NCI-H1048 (cell line): ENCODE results near the gene SCFD2.
A peak's percentile ranks its signal among the peaks of the same experiment; 100 is the strongest.
"Not testable (repeated sequence)": the region's sequence is repeated elsewhere in the genome, so short reads cannot be mapped to it uniquely, and the experiment has no call there.

Experiments
- DNase-seq: peaks from one replicate; lab custom pipeline; 2025; lab: John Stamatoyannopoulos, UW

The SCFD2 gene

DNA sequence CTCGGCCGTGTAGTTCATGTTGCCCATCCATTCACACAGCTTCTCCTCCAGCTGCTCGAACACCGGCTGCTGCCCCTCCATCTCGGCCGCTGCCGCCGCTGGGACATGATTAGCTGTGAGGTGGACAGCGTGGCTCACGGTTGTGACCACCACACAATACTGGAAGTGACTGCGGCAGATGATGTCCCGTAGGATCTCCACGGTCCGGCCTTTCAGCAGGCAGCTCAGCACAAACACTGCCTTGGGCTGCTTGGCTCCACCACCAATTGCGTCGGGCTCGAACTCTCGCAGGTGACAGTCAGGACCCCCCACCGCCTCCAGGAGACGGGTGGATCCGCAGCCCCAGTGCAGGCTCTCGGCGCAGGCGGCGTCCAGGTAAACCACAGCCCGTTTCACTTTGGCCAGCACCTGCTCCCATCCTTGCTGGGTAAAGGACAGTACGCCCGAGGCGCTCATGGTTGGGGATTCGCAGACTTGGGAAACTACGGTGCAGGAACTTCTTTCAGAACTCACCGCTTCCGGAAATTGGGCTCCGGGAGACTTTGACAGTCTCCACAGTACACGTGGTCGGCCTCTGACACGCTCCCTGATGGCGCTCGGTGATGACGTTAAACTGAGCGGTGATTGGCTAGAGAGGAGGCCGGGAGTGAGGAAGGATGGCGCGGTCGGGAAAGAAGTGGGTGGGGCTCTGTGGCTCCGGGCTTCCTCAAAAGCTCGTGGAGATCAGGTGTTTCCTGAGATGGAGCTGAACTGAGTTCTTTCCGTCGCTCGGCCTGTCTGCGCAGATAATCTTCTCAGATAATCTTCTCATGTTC is at the start of gene SCFD2:
TSS of gene SCFD2 (minus strand) at position 576 of the 815 bp plus-strand sequence.
- peak; percentile 88 for DNase-seq

DNA sequence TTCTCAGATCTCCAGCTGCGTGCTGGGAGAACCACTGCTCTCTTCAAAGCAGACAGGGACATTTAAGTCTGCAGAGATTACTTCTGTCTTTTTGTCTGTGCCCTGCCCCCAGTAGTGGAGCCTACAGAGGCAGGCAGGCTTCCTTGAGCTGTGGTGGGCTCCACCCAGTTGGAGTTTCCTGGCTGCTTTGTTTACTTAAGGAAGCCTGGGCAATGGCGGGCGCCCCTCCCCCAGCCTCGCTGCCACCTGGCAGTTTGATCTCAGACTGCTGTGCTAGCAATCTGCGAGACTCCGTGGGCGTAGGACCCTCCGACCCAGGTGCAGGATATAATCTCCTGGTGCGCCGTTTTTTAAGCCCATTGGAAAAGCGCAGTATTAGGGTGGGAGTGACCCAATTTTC is 43.6 kb upstream of the SCFD2 start:
- DNase-seq = not testable (repeated sequence)

DNA sequence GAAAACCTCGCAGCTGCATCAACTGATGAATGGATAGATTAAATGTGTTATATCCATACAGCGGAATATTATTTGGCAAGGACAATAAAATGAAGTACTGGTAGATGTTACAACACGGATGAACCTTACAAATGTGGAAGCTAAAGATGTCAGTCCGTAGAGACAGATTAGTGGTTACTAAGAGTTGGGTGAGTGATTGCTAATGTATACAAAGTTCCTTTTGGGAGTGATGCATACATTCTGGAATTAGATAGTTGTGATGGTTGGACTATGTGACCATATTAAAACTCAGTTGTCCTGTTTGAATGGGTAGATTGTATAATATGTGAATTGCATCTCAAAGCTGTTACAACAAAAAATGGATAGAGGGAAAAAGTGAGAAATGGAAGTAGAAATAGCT is 14.4 kb upstream of the SCFD2 start:
- DNase-seq = no peak

DNA sequence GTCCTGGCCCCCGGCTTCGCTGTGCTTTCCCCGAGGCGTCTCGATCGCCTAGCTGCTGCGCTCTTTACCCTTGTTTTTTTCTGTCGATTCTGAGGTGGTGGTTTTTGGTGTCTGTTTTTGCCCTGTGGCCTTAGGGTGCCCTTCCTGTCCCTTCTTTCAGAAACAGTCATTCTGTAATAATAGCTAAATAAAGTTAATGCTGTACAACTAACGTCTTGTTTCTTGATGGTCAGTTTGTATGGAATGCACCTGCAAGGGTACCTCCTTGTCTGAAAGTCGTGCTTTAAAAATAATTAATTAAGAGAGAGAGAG is 12.3 kb upstream of the SCFD2 start:
- no peak for DNase-seq

DNA sequence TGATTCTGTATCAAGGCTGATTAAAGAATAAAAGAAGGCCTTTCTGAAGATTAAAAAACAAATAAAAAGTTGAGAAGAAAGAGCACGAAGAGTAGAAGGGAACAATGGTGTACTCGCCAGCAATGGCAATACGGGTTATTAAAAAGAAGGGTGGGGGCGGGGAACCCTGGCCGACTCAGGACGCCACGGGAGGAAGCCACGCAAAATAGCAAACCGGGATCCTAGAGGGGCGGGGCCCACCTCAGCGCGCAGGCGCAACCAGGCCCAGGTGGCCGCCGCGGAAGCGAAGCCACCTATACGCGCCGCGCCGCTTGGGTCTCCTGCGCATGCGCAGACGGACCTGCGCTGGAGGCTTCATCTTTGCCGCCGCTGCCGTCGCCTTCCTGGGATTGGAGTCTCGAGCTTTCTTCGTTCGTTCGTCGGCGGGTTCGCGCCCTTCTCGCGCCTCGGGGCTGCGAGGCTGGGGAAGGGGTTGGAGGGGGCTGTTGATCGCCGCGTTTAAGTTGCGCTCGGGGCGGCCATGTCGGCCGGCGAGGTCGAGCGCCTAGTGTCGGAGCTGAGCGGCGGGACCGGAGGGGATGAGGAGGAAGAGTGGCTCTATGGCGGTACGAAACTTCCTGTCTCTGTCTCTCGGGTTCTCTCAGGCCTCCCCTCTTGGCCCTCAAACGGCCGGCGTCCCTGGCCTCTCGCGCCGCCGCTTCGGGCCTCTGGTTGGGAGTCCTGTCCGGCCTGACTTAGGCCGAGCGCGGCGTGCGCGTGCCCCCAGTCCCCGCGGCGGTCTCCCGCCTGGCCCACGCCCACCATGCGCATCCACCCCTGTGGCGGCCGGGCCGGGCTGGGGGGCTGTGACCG is 11.7 kb upstream of the SCFD2 start, which contains the start of gene FIP1L1:
TSS of gene FIP1L1 (plus strand) at position 323 of the 852 bp plus-strand sequence. CDS start at position 521, 198 bp downstream.
- peak; percentile 62 for DNase-seq

DNA sequence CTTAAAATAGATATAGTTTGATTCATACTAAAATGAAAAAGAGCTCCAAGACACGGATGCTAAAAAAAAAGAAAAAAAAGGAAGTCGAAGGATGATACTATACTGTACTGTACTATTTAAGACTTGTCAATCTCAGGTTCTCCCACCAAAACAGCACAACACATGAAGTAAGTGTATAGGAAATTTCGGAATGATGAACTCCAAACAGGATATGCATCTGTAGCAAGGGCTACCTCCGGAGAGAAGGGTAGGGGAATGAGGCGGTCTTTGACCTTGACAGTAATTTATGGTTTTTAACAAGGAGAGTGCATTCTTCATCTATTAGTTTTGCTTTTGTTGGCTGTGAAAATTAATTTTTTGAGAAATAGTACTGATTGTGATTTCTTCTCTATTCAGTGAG is 11.0 kb upstream of the SCFD2 start:
- no peak for DNase-seq

DNA sequence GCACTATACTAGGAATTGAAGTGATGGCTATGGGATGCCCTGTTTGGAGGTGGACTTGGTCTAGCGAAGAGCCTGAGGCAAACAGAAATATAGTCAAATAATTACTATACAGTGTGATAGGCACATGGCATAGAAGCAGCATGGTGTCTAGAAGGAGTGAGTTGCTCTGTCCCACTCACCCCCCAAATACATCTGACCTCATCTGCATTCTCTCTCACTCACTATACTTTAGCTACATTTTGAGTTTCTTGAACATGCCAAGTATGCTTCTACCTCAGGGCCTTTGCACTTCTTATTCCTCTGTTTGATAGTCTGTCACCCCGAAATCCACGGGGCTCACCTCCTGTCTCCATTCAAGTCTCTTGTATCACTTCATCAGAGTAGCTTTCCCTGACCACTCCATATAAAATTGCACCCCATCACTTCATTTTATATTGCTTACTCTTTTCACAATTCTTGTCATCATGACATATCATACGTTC is 9.0 kb upstream of the SCFD2 start:
- no peak for DNase-seq

DNA sequence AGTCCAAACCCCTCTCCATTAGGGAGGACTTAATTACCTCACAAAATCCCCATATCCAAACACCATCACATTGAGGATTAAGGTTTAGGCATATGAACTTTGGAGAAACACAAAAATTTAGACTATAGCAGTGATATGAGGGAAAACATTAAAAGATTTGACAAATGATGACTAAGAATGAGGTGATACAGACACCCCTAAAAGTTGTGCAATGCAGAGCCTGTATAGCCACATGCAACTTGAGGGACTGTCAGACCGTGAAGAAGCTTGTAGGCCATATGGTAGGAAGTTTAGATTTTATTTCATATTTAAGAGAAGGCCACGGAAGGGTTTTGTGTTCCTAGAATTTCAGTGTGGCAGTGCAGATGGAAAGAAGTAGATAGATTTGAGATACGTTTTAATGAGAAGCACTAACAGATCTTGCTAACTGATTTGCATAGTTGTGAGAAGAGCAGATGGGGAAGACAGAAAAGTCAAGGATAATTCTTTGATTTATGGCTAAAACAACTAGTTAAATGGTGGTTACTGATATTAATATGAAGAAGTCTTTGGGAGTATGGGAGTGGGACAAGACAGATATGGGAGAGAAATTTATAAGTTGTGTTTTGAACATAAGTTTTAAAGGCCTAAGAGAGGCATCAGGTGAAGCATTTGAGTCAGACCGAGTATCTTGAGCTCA is 6.1 kb upstream of the SCFD2 start:
- DNase-seq = no peak

DNA sequence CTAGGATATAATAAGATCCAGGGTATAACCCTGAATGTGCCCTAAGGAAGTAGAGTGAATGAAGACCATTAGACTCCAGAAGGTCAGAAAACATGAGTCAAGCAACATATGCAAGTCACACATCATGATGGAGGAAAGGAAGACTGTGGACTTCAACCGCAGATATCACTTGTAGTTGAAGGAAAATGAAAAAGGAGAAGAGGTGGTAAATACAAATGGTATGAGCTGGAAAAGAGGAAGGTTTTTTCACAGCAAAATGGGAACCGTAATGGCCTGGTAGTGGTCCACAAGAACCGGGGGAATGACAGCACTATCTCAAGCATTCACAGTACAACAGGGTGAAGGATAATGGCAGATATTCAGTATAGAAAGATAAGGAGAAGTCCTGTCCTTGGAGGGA is 5.2 kb upstream of the SCFD2 start:
- no peak for DNase-seq

DNA sequence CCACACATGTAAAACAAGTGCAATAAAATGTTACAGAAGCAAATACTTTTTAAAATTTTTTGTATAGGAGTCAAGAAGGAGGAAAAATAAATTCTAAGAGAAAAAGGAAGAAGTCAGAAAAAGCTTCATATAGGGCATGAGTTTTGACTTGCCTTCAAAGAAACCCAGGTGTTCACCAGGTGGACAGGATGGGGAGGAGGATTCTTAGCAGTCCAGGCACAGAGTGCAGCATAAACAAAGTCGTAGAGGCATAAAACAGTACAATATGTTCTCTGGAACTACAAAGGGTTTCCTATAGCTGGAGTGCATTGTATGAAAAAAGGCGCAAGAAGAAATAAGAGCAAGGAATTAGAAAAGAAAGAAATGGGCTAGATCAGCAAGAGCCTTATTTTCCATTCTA is 1.9 kb upstream of the SCFD2 start:
- DNase-seq = no peak

DNA sequence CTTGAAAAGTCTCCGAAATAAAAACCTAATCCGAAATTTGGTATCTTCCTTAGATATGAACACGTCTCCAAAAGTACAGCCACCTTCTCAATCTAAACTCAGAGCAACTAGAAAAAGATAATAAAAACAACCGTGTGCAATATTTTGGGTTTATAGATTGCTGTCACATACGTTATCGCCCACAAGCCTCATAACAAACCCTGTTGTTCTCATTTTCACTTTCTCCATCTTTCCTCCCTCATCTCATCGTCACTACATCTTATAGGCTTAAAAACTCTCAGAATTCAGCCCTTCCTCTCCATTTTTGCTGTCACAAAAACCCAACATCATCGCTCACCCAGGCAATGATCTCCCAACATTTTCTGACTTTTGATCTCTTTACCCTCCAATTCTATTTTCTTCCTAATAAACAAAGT is 448 bp upstream of the SCFD2 start:
- no peak for DNase-seq

DNA sequence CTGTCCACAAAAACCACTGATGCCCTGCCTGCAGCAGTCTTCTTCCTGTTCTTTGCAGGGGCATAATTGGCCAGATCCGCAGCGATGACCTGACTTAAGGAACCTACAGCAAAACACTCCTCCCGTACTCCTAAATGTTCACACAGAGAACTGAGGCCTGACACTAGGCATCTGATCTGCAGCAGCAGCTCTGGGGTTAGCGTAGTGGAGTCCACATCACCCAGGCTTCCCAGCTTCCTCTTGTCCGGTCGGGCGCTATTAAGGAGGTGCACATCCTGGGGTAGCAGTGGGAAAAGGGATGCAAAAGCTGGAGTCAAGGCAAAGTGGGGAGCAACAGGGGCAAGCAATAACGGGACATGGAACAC is 758 bp downstream of the SCFD2 start:
- no peak for DNase-seq

DNA sequence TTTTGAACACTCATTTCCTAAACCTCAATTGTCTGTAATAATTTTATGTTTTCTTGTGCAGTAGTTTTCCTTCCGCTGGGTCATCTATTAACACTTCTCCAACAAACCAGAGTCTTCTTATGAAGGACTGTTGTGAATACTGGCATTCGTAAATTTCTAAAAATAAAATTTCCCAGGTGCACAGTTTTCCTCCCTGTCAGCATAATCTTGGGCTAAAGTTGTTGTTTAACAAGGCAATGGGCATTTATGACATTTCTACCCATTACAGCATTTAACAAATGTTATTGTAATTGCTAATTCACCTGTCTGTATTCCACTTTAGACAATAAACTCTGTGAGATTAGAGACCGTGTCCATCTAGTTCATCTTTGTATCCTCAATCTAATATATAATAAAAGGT is 1.2 kb downstream of the SCFD2 start:
- DNase-seq = no peak

DNA sequence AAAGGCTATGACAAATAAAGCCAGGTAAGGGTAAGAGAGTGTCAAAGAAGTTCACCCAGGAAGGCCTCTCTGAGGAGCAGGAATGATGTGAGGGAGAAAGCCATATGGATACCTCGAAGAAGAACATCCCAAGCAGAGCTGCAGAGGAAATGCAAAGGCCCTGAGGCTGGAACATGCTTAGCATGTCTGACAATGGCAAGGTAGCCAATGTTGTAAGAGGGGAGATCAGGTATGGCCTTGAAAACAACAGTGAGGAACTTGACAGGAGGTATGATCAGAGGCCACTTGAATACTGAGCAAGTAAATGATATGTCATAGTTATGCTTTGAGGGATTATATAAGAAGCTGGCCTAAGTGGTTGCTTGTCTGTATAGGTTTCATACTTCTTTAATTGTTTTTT is 3.8 kb downstream of the SCFD2 start:
- DNase-seq = no peak

DNA sequence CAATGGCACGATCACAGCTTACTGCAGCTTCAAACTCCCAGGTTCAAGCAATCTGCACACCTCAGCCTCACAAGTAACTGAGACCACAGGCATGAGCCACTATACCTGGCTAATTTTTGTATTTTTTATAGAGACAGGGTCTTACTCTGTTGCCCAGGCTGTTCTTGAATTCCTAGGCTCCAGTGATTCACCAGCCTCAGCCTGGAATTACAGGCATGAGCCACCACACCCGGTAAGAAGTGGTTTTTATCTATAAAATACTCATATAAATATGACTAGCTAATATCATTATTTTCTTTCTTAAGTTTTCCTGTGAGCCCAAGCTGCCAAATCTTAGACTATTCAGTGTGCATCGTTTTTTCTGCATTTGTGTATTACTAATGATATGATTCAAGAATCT is 4.4 kb downstream of the SCFD2 start:
- DNase-seq = no peak

DNA sequence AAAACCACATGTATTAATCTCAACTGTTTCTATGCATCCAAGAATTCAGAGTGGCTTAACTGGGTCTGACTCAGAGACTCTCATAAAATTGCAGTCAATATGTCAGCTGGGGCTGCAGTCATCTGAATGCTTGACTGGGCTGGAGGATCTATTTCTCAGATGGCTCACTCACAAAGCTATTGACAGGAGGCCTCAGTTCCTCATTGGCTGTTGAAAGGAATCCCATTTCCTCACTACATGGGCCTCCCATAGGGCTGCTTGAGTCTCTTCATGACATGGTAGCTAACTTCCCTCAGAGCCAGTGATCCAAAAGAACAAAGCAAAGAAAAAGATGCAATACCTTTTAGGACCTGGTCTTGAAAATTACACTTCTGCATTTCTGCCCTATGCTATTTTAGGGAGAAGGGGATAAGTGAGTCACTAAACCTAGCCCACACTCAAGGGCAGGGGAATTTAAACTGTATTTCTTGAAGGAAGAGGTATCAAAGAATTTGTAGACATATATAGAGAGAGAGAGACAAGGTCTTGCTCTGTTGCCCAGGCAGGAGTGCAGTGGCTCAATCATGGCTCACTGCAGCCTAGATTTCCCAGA is 9.8 kb downstream of the SCFD2 start:
- DNase-seq = no peak

DNA sequence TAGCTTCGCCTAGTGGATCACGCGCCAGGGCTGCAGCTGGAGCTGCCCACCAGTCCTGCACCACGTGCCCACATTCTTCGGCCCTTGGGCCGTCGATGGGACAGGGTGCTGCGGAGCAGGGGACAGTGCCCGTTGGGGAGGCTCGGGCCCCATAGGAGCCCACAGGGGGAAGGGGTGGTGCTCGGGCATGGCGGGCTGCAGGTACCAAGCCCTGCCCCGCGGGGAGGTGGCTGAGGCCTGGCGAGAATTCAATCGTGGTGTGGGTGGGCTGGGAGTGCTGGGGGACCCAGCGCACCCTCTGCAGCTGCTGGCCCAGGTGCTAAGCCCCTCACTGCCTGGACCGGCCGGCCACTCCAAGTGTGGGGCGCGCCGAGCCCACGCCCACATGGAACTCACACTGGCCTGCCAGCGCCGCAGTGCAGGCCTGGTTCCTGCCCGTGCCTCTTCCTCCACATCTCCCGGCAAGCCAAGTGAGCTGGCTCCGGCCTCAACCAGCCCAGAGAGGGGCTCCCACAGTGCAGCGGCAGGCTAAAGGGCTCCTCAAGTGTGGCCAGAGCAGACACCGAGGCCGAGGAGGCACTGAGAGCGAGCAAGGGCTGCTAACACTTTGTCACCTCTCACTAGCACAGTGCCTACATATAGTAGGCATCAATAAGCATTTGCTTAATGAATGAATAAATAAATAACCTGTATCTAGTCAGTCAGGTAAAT is 11.7 kb downstream of the SCFD2 start:
- DNase-seq = no peak

DNA sequence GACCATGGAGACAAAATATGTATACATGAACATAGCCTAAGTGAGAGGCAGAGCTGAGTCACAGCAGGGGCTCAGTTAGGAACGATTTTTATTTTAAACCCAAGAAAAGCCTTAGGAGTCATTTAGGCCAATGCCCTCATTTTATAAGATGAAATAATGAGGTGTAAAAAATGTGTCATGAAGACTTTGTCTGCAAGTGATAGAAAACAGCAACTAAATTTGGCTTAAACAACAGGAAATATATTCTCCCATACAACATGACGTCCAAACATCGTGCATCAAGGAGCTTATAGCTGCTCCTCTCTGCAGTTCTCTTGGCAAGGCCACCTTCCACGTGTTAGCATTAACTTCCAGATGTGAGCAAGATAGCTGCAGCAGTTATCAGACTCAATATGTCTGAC is 16.8 kb downstream of the SCFD2 start:
- no peak for DNase-seq

DNA sequence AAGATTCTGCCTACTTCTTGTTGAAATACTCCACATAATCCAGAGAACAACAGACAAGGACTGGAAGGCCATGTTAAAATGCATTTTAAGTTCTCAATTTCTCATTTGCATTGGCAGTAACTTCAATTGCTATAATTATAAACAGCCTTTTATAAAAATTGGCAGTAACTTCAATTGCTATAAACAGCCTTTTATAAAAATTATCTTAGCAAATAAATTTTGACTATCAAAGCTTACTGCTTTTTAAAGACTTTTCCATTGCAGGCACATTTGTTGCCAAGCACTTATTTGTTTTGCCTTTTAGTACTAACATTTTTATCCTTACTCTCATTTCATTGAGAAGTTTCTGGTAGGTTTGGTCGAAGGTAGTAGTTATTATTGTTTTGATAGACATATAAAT is 17.8 kb downstream of the SCFD2 start:
- DNase-seq = no peak

DNA sequence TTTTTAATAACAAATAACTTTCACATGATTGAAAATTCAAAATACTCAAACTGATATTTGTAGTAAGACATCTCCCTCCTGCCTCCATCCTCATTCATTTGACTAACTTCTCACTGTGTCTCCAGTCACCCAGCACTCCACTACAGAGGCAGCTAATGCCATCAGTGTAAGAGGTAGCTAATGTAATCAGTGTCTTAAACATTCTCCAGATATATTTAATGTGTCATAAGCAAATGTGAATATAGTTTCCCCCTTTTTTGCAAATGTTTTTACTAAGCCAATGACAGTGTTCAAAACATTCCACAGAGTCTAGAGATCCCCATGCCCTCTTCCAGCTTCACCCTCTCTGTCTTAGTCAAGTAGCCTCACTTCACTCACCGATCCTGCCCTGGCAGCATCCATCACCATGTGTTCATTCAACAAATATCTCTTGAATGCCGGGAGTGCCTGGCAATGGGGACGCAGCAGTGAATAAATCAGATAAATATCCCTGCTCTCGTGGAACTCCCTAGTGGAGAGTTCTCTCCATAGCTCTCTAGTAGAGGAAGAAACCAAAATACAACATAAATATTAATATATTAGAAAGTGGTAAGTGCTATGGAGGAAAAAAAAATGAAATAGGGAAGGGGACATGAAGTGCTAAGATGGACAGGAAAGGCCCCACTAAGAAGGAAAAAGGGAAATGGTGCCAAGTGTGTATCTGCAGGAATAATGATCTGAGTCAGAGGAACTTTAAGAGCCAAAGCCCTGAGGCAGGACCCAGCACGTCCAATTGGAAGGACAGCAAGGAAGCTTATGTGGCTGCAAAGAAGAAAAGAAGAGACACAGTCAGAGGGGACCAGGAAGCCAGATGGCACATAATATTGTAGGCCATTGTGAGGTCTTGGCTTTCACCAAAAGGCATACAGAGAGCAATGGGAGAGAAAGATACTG is 18.7 kb downstream of the SCFD2 start:
- DNase-seq = no peak

DNA sequence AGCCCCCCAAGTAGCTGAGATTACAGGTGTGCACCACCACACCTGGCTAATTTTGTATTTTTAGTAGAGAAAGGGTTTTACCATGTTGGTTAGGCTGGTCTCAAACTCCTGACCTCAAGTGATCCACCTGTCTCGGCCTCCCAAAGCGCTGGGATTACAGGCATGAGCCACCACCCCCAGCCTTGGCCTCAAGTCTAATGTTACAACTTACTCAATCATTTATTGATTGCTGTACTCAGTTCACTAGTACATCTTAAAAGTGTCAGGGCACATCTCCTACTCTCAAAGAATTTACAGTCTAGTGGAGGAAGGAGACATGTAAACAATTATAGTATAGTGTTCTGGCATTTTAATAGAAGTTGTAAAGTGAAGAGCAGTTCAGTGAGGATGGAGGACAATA is 19.5 kb downstream of the SCFD2 start:
- DNase-seq = not testable (repeated sequence)
